Measurements from ENCODE around the gene ORM2.
"Not testable (repeated sequence)": the region's sequence is repeated elsewhere in the genome, so short reads cannot be mapped to it uniquely, and the experiment has no call there.

The ORM2 gene

DNA sequence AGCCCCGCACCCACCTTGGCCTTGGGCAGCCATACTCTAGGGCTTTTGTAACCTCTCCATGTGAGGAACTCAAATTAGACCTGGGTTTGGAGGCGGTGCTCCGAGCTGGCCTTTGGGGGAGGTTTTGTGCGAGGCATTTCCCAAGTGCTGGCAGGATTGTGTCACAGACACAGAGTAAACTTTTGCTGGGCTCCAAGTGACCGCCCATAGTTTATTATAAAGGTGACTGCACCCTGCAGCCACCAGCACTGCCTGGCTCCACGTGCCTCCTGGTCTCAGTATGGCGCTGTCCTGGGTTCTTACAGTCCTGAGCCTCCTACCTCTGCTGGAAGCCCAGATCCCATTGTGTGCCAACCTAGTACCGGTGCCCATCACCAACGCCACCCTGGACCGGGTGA lies at the start of gene ORM2:
TSS of gene ORM2 (plus strand) at position 245 of the 398 bp plus-strand sequence. CDS start at position 281, 36 bp downstream.
- H3K27ac ChIP-seq; DNase-seq (ENCODE audit: low read depth, low spot score): not testable (repeated sequence)

DNA sequence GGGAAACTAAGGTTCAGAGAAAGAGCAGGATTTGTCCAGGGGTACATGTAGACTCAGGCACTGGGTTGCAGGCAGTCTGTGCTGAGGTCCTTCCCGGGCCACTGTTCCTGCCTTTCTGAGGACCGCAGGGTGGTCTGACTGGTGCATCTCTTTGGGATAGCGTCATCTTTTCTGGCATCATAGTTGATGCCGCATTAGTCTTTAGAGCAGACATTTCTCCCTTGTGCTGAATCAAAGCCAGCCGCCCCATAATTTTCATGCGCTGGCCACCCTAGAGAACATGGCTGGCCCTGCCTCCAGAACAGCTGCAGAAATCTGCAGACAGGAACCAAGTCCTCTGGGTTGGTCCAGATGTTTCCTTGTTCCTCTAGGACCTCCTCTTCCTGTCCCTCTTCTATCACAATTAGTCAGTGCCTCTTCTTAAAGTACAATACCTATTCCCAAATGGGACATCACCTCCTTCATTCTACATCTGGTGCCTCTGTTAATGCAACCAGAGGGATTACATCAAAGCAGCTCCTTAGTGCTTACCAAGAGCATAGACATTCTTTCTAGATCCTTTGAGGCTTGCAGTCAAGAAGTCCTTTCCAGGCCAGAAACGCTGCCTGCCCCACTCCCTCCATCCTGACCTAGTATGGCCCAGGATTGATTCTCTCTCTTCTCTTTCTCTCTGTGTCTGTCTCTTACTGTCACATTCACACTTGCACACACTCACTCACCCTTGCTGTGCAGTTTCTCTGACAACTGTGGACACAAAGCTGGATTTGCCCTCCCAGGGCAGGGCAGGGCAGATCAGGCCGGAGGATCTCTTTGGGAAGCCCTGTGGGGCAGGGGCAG lies 48.8 kb upstream of the ORM2 start:
- DNase-seq (ENCODE audit: low read depth, low spot score), result no peak
- H3K27ac ChIP-seq, result no peak overlapping the region

DNA sequence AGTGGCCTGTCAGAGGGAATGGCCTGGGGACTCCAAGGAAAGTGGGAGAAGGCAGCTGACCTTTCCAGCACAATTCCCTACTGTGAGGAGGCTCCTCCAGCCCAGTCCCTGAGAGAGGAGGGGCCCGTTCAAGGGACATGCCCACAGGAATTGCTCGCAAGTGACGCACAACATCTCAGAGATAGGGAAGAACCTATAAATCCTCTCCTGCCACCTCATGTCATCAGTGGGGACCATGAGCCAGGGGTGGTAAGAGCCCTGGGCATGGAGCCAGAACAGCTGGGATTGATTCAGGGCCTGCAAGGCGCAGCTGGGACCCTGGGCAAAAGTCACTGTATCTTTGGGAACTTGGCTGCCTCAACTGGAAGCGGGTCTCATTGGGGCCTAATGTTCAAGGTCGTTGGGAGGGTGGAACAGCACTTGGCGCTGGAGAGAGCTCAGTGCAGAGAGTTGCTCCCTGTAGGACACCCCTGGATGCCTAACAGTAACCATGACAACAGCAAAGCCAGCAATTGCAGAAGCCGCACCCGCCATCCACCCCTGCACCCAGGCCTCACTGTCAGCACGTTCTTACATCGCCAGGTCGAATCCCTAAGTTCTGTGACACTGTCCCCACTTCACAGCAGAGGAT lies 48.1 kb upstream of the ORM2 start:
- no peak for DNase-seq (ENCODE audit: low read depth, low spot score)
- H3K27ac ChIP-seq, result no peak overlapping the region

DNA sequence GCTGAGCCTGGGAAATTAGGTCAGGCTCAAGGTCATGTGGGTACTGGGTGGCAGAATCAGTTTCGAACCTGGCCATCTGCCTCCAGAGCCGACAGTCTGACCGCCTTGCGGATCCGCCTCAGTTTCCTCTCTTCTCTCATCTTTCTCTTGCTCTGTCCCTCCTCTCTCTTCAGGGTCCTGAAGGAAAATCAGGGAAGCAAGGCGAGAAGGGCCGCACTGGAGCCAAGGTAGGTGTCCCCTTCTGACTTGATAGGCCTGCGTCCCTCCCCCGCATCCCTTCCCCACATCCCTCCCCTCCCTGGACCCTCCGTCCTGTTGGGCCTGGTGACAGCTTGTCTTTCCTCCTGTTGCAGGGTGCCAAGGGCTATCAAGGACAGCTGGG lies 47.6 kb upstream of the ORM2 start:
- DNase-seq (ENCODE audit: low read depth, low spot score), result no peak

DNA sequence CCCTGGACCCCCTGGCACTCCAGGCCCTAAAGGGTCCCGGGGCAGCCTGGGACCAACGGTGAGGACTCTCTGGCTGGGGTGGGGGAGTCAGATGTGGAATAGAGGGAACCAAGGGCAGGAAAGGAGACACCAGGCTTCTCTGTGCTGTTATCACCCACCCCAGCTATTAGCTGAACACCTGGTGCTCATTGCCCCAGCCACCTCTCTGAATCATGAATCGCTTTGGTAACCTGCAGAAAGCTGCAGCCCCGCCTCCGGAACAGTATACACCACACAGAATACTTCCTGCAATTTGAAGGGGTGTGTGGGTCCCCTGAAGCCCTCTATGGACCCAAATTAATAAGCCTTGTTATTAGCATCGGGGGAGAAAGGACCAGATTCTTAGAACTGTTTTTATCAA lies 47.2 kb upstream of the ORM2 start:
- peak overlapping the region; percentile 19 for H3K27ac ChIP-seq
- DNase-seq (ENCODE audit: low read depth, low spot score), result no peak

More for the DNA sequence above, 47.6 kb upstream of the ORM2 start:
- H3K27ac ChIP-seq, result peak overlapping the region; percentile 19

DNA sequence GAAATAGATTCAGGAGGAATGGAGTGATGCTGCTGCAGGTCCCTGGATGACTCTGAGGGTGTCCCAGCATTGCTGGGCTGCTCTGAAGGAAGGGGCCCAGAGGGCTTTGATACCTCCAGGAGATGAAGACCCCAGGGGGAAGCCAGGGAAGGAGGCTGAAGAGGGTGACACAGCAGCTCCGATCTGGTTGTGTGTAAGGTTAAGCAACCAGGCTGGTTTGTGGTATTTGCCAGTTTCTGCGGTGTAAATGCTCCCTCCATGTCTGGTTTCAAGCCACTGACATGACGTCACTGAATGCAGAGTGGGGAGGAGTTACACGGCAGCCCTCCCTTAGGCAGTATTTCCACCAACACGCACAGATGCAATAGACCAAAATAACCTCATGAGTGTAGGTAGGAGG lies 46.7 kb upstream of the ORM2 start:
- peak; percentile 53 for DNase-seq (ENCODE audit: low read depth, low spot score)

DNA sequence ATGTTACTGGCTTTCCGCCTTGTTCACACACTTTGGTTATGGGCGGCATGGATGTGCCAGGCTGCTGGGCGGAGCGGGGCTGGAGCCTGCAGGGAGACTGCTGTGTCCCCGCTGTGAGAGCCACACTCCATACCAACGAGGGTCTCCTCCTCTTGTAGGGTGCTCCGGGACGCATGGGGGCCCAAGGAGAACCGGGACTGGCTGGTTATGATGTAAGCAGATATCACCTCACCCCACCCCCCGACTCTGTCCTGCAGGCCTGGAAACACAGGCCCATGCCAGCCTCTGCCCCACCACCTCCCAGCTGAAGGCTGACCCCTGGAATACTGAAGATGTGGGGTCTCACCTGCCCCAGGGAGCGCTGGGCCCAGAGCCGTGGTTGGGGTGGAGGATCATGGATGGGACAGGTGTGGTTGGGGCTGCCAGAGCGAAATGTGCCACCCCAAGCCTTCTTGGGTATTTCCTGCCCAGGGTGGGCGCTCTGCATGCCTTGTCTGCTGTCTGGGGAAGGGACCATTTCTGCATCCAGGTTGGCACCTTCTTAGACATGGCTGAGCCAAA lies 46.0 kb upstream of the ORM2 start:
- no peak for DNase-seq (ENCODE audit: low read depth, low spot score)
- H3K27ac ChIP-seq, result no peak overlapping the region

More for the DNA sequence above, 46.7 kb upstream of the ORM2 start:
- peak overlapping the region; percentile 19 for H3K27ac ChIP-seq

DNA sequence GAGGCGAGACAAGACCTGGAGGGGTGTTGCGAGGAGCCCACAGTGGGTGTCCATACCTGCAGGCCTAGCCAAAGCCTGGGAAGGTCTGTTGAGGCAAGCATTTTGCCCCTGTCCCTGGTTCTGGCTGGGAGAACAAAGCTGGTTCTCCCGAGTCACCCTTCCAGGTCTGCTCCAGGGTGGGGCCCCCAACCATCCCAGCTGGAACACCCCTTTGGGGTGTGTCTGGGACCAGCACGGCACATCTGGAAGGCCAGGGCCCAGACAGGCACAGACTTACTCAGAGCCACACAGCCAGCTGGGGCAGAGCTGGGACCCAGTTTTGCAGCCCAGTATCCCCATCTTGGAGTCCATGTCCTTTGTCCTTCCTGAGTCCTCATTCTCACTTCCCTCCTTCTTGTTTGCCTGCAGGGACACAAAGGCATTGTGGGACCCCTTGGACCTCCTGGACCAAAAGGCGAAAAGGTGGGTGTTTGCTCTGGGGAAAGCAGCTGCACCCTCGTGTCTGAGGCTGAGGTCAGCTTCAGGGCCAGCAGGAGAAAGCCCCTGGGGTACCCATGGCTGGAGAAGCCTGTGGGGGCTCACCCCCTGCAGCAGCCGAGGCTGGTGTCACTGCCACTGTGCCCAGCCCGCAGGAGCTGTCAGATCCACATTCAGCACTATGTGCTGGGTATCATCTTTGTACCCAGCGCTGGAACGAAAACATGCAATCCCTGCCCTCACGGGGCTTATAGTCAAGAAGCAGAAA lies 45.2 kb upstream of the ORM2 start:
- DNase-seq (ENCODE audit: low read depth, low spot score), result no peak
- no peak overlapping the region for H3K27ac ChIP-seq

DNA sequence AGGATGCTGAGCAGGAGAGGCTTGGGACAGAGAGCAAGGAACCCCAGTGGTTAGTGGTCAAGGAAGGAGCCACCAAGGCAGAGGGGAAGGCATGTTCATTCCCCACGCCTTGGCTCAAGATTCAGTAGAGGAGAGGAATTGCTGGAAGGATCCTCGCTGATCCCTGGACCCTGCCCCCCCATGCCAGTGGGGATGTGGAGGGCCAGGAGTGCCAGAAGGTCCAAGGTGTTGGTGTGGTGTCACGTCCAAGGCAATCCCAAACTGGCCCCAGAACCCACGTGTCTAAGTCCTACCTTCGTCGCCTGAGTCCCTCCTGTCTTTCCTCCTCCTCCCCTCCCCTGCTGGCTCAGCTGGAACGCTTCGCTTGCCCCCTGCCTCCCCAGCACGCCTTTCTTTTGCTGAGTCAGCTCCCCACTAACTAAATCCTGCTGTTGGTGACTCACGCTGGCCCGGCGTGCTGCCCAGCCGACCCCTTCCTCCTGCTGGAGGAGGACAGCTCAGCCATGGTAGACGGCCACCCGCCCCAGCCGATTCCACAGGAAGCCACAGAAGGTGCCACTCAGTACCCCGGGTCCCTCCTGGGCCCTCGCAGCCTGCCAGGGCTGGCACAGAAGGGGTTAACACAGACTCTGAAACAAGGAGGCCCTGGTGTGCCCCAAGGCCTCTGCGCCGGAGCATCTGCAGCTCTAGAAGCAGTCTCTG lies 44.4 kb upstream of the ORM2 start:
- DNase-seq (ENCODE audit: low read depth, low spot score), result no peak
- no peak overlapping the region for H3K27ac ChIP-seq

DNA sequence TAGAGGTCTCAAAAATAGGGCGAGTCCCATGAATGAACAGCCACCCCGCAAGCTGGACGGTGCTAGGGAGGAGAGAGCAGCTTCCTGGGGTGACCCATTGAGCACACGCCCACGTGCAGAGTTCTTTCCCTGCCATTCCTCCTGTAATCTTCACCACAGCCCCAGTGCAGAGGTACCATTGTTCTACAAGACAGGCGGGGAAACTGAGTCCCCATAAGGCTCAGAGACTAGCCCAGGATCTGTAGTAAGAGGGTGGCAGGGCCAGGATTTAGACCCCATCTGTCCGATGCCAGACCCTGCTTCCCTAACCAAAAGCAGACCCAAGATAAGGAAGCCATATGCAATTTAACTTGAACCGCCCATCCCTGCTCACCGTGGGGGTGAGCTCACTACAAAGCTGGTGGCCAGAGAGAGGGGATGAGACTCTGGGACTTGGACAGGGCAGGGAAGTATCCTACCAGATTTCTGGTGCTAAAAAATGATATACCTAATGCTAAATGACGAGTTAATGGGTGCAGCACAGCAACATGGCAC lies 43.5 kb upstream of the ORM2 start:
- H3K27ac ChIP-seq, result no peak overlapping the region
- DNase-seq (ENCODE audit: low read depth, low spot score), result no peak

DNA sequence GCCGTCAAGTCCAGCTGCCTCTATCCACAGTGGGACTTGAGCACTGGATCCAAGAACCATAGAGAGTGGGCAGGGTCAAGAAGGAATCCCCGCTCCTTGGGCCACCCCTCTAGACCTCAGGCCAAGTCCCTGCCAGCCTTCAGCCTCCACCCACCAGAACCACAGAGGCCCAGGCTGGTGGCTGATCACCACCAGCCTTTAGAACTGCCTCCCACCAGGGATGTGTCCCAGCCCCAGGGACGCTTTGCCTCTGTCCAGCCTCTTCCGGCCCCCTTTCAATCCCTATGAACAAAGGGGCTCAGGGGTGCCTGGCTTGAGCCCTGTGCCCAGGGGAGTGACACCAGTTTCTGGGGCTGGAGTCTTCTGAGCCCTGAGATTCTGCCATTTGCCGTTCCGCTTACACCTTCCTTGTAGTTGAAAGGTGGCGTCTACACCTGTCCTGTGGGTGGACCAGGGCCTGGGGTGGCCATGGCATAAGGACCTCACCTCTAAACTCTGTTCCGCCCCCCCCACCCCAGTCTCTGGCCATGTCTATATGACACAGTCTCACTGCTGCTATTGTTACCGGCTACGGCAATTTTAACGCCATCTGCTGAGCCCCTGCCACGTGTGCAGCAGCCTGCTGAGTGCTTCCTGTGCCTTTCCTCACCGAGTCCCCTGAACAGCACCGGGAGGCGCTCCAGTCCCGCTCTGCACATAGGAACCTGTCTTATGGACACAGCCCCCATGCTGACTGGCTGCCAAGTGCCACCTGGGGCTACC lies 42.5 kb upstream of the ORM2 start:
- H3K27ac ChIP-seq, result no peak overlapping the region
- DNase-seq (ENCODE audit: low read depth, low spot score), result no peak

DNA sequence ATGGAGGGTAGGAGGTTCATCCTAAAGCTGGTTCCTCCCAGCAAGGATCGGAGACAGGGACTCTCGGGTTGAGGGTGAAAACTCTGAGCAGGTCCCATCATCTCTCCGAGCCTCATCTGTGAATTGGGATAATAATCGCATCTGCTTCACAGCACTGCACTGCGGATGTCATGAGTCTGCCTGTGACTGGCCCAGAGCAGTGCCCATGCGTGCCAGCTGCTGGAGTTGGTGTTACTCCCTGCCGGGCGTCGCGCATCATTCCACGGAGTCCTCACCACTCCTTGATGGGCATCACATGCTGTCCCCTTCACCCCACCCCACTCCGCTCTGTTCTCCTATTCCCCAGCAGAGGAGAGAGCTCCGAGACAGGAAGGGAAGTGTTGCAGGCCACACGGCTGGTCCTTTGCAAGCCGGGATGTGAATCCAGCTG lies 41.9 kb upstream of the ORM2 start:
- DNase-seq (ENCODE audit: low read depth, low spot score), result no peak
- peak overlapping the region; percentile 70 for H3K27ac ChIP-seq

DNA sequence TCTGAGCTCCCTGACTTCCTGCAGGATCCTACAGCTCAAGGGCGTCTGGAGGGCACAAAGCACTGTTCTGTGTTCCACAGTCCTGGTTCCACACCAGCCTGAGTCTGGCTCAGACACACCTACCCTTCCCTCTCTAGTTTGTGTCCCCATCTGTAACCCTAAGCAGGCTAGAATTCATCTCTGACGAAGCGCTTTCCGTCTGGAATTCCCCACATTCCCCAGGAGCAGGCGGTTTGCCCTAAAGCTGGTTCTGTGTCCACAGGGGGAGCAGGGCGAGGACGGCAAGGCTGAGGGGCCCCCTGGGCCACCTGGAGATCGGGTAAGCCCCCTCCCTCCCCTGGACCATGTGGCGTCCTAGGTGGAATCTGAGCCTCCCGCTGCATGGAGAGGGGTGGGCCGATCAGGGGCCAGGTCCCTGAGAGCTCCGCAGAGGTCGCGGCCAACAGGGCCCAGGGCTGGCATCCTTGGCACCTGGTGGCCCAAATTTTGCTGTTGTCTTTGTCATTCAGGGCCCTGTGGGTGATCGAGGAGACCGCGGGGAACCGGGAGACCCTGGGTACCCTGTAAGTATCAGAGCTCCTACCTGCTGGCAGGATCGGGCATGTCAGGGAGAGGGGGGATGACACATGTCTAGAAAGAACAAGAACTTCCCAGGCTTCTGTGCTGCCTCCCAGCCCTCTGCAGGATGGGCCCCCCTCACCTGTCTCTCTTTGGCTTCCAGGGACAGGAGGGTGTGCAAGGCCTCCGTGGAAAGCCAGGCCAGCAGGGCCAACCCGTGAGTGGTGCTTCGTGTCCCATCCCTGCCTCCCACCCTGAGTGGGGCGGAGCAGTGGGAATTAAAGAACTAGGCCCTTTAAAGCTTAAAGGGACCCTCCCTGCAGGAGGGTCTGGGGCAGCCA lies 41.2 kb upstream of the ORM2 start:
- H3K27ac ChIP-seq, result peak overlapping the region; percentile 70
- no peak for DNase-seq (ENCODE audit: low read depth, low spot score)

DNA sequence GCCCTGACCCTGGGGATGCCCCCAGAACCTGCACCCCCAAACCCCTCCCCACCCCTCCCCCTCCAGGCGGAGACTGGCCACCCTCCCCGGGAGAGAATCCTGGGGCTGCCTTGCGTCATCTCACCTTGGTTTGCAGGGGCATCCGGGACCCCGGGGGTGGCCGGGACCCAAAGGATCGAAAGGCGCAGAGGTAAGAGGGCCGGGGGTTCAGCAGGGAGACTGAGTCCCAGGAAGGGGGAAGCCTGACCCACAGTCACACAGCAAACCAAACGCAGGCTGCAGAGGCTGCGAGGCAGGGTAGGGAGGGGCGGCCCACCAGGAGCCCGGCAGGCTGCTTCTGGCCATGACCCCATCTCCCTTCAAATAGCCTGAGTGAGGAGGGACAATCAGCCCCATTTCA lies 40.6 kb upstream of the ORM2 start:
- no peak for DNase-seq (ENCODE audit: low read depth, low spot score)
- H3K27ac ChIP-seq, result no peak overlapping the region

DNA sequence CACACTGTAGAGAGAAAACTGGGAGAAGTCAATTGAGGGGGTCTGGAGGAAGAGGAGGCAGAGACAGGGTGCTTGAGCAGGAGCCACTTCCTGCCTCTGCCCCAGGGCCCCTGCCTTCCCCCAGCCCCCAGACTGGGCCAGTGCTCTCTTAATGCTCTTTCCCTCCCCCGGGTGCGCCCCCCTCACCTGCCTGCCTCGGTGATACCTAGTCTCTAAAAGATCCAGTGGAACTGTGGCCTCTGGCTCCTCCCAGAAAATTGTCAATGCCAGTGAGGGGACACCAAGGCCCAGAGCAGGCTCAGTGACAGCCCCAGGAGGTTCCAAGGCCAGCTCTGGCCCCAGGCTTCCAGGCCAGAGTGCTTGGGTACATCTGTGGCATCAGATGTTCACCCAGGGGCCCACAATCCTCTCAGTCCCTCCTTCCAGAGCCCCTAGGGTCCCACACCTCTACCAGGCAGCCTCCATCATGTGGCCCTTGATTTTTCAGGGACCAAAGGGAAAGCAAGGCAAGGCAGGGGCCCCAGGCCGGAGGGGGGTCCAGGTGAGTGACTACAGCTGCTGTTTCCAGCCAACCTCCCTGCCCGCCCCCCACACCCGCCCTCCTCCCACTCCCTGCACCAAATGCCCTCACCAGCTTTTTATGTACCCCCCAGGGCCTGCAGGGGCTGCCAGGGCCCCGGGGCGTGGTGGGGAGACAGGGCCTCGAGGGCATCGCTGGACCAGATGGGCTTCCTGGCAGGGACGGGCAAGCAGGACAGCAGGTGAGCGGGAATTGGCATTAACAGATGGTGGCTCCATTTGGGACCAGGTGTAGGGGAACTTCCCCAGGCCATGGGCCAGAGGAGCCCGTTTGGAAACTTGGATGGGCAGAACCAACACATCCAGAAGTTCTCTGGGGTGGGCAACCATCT lies 39.8 kb upstream of the ORM2 start:
- no peak for DNase-seq (ENCODE audit: low read depth, low spot score)
- H3K27ac ChIP-seq, result no peak overlapping the region

DNA sequence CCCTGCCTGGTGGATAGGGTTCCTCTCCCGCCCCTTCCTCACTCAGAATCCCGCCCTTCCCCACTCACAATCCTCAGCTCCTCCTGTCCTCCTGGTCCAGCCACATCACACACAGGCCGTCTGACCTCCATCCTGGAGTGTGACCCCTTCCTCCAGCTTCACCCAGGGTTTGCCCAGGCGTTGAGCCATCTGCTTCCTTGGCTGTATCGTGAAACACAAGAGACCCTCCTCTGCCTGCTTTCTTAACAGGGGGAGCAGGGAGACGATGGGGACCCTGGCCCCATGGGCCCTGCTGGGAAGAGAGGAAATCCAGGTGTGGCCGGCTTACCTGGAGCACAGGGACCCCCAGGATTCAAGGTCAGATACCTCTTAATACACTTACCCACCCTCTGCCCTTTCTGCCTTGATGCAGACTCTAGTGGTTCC lies 39.1 kb upstream of the ORM2 start:
- no peak overlapping the region for H3K27ac ChIP-seq
- DNase-seq (ENCODE audit: low read depth, low spot score), result no peak

DNA sequence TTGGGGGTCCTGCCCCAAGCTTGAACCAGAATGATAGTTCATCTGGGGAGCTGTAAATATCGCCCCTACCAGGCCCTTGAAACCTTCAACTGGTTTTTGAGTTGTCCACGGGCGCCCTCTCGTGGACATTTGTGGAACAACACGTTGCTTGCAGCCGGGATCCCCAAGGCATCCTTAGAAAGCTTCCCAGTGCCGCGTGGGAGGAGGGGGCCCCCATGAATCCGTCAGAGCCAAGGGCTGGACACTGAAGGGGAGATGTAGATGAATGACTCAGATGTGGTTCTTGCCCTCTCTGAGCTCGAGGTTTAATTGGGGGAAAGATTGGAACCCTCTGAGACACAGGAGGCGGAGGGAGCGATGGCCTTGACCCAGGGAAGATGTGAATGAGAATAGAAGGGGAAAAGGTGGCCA lies 38.6 kb upstream of the ORM2 start:
- H3K27ac ChIP-seq, result no peak overlapping the region
- no peak for DNase-seq (ENCODE audit: low read depth, low spot score)
